Fibroblast of lung (primary cell): ENCODE results near the gene GUCA1C.

ENCODE experiments used
- EZH2 ChIP-seq: IDR thresholded peaks from 2 replicates; pipeline ENCODE4 v1.5.1; 2012; ENCODE audit warnings: low read length, control low read depth, mild to moderate bottlenecking; ENCODE audit errors: missing control alignments
- TF ChIP-seq, protein P1 (sequence below), 2 donors: IDR thresholded peaks in 1 of 2; conservative IDR thresholded peaks in 1 of 2; 1 replicate in 1 of 2; 2 replicates in 1 of 2; pipeline ENCODE4 v1.5.1; 2011 to 2012; ENCODE audit warnings: low read length in 2 of 2, control low read depth in 1 of 2, inconsistent platforms in 1 of 2, low read depth in 1 of 2, mild to moderate bottlenecking in 1 of 2

DNA sequence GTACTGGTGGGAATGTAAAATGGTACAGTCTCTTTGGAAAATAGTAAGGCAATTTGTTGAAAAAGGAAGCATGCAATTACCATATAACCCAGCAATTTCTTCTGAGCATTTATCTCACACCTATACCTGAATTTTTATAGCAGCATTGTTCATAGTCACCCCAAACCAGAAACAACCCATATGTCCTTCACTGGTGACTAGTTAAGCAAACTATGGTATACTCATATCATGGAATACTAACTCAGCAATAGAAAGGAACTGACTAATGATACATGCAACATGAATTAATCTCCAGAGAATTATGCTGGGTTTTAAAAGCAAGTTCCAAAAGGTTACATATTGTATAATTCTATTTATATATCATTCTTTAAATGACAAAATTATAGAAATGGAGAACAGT is 70.9 kb downstream of the GUCA1C start:
- TF ChIP-seq, protein P1, sequence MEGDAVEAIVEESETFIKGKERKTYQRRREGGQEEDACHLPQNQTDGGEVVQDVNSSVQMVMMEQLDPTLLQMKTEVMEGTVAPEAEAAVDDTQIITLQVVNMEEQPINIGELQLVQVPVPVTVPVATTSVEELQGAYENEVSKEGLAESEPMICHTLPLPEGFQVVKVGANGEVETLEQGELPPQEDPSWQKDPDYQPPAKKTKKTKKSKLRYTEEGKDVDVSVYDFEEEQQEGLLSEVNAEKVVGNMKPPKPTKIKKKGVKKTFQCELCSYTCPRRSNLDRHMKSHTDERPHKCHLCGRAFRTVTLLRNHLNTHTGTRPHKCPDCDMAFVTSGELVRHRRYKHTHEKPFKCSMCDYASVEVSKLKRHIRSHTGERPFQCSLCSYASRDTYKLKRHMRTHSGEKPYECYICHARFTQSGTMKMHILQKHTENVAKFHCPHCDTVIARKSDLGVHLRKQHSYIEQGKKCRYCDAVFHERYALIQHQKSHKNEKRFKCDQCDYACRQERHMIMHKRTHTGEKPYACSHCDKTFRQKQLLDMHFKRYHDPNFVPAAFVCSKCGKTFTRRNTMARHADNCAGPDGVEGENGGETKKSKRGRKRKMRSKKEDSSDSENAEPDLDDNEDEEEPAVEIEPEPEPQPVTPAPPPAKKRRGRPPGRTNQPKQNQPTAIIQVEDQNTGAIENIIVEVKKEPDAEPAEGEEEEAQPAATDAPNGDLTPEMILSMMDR (conservative IDR thresholded peaks at IDR 0.05 in 1 of 2, IDR thresholded peaks at IDR 0.05 in 1 of 2; ENCODE audit: low read depth in 1 of 2, low read length in 2 of 2) = no peak
- TF ChIP-seq EZH2 = no peak
